GM12878 (cell line): Measurements from ENCODE around the gene F13B. TPM values are rescaled to one million over a fixed set of nuclear protein-coding genes. Genes with fewer than 3 reads are reported as not detected.

Source experiments
- ATAC-seq: fragments of 200-7000 bp; cut with Tn5 transposase; 3 replicates; pipeline ENCODE4 v1.9.1; 2020; ENCODE audit warnings: mild to moderate bottlenecking, moderate library complexity
- BruUV-seq: library from RNA; stranded (reverse); fragments of 400-500 nt; replicated peaks from 2 replicates; lab custom pipeline; 2021; lab: Mats Ljungman, UMichigan
- CTCF ChIA-PET: fragments of 300-600 bp; sonication (Branson Sonifier 250); formaldehyde crosslinking; extraction: SDS; loops from one replicate; lab custom pipeline; 2021; ENCODE audit warnings: inconsistent platforms; lab: Yijun Ruan, JAX
- POLR2A ChIA-PET: fragments of 350-600 bp; formaldehyde crosslinking; extraction: SDS; loops from one replicate; lab custom pipeline; 2021; ENCODE audit warnings: inconsistent platforms; lab: Charles Lee
- RAD21 ChIA-PET: fragments of 300-600 bp; sonication (Branson Sonifier 250); formaldehyde crosslinking; loops from one replicate; lab custom pipeline; 2023; ENCODE audit warnings: antibody characterized with exemption; ENCODE audit not compliant: unreplicated experiment; lab: Charles Lee
- SMC1A ChIA-PET: fragments of 300-600 bp; sonication (Branson Sonifier 250); formaldehyde crosslinking; loops from one replicate; lab custom pipeline; 2023; ENCODE audit not compliant: unreplicated experiment, uncharacterized antibody; lab: Charles Lee
- DNase-seq: peaks from one replicate; pipeline ENCODE4 v3.0.0-alpha.2; 2011; ENCODE audit warnings: low read depth, low spot score
- FAIRE-seq: peaks from 3 replicates; lab custom pipeline; 2011; peaks lifted over from hg19 to GRCh38; lab: Jason Lieb, UNC
- H2AFZ ChIP-seq: 2 replicates; pipeline ENCODE4 v1.6.0; 2011; ENCODE audit warnings: low read depth, low read length, control low read depth; ENCODE audit not compliant: control insufficient read depth
- H3K27ac ChIP-seq: 2 replicates; pipeline ENCODE4 v1.5.1; 2011; ENCODE audit warnings: control low read depth; ENCODE audit not compliant: control insufficient read depth, insufficient read depth
- H3K27me3 ChIP-seq, 2 experiments: replicated peaks in 1 of 2; 2 replicates each; pipeline versions ENCODE4 v1.6.0 to v1.6.1; 2011; ENCODE audit warnings: low read length in 1 of 2; ENCODE audit not compliant: control insufficient read depth in 2 of 2, insufficient read depth in 2 of 2
- H3K36me3 ChIP-seq, 2 experiments: 2 replicates each; pipeline ENCODE4 v1.5.1; 2011; ENCODE audit warnings: low read length in 1 of 2; ENCODE audit not compliant: control insufficient read depth in 2 of 2, insufficient read depth in 2 of 2
- H3K4me1 ChIP-seq: 2 replicates; pipeline ENCODE4 v1.6.1; 2011; ENCODE audit warnings: mild to moderate bottlenecking, low read length, moderate library complexity, mixed read lengths; ENCODE audit not compliant: control insufficient read depth, insufficient read depth
- H3K4me2 ChIP-seq: 2 replicates; pipeline ENCODE4 v1.6.0; 2011; ENCODE audit warnings: control low read depth; ENCODE audit not compliant: control insufficient read depth, insufficient read depth
- H3K4me3 ChIP-seq: fragments of 200-600 bp; sonication (generic); 2 replicates; pipeline ENCODE4 v1.5.1; 2016
- H3K79me2 ChIP-seq: 2 replicates; pipeline ENCODE4 v1.6.0; 2011; ENCODE audit warnings: low read length; ENCODE audit not compliant: control insufficient read depth, insufficient read depth
- H3K9ac ChIP-seq: 2 replicates; pipeline ENCODE4 v1.8.0; 2011; ENCODE audit warnings: low read length, control low read depth, mixed read lengths; ENCODE audit not compliant: control insufficient read depth, insufficient read depth
- H3K9me3 ChIP-seq: replicated peaks from 3 replicates; pipeline ENCODE4 v1.5.1; 2011; ENCODE audit warnings: mild to moderate bottlenecking, low read length; ENCODE audit not compliant: control insufficient read depth, insufficient read depth
- H4K20me1 ChIP-seq: 2 replicates; pipeline ENCODE4 v1.6.0; 2011; ENCODE audit not compliant: control insufficient read depth, insufficient read depth
- CHD2 ChIP-seq: IDR thresholded peaks from 2 replicates; pipeline ENCODE4 v1.6.1; 2011; ENCODE audit warnings: low read depth, low read length, improper control_type of control experiment, borderline replicate concordance
- IKZF1 ChIP-seq: fragments of 450-650 bp; conservative IDR thresholded peaks from 2 replicates; pipeline ENCODE4 v1.6.1; 2017; ENCODE audit warnings: antibody characterized with exemption, mild to moderate bottlenecking
- IRF4 ChIP-seq: IDR thresholded peaks from 2 replicates; pipeline ENCODE4 v1.6.1; 2011; ENCODE audit warnings: low read depth, low read length
- PBX3 ChIP-seq: IDR thresholded peaks from 2 replicates; pipeline ENCODE4 v1.6.1; 2011; ENCODE audit warnings: mild to moderate bottlenecking, low read depth, low read length, moderate library complexity; ENCODE audit not compliant: insufficient replicate concordance
- REST ChIP-seq: IDR thresholded peaks from 2 replicates; pipeline ENCODE4 v1.6.1; 2012; ENCODE audit warnings: mild to moderate bottlenecking, low read depth, low read length
- SIN3A ChIP-seq: IDR thresholded peaks from 2 replicates; pipeline ENCODE4 v1.6.1; 2012; ENCODE audit warnings: low read depth, low read length, improper control_type of control experiment
- SP1 ChIP-seq: IDR thresholded peaks from one replicate; pipeline ENCODE4 v1.6.1; 2011; ENCODE audit warnings: low read depth, low read length
- ZNF274 ChIP-seq: IDR thresholded peaks from one replicate; pipeline ENCODE4 v1.8.0; 2011; ENCODE audit not compliant: insufficient read length, insufficient read depth
- in situ Hi-C: fragments of 300-500 bp; cut with MboI; formaldehyde crosslinking; loops from 9 replicates; pipeline ENCODE4 v1.14.3; 2018; ENCODE audit warnings: mixed read lengths
- intact Hi-C: fragments of 100-400 bp; cut with micrococcal nuclease; formaldehyde crosslinking; loops from one replicate; pipeline ENCODE4 v1.14.2; 2022; ENCODE audit not compliant: unreplicated experiment
- polyA plus RNA-seq, 11 experiments: library from polyadenylated mRNA; depleted of rRNA in 4 of 11; unstranded in 6 of 11; stranded (reverse) in 5 of 11; fragments of >200 nt; fragmentation: Nextera tagmentation in 4 of 11; fragmentation: Illumina TruSeq in 1 of 11; extraction: Ambion mirVana in 4 of 11; extraction: Trizol in 1 of 11; gene quantifications; 1 replicate in 1 of 11; 2 replicates in 10 of 11; pipeline versions ENCODE4 v1.2.1 to v1.2.3, GENCODE V29; 2011 to 2016; ENCODE audit warnings: inconsistent platforms in 2 of 11, missing spikeins in 2 of 11, low read depth in 1 of 11
- total RNA-seq, 4 experiments: library from RNA; depleted of rRNA in 3 of 4; stranded (reverse); fragments of >200 nt in 3 of 4; fragmentation: Illumina TruSeq in 1 of 4; extraction: Trizol in 1 of 4; gene quantifications; 2 replicates each; pipeline versions ENCODE4 v1.2.1 to v1.2.3, GENCODE V29; 2013 to 2021

The F13B gene
- total and polyA plus RNA-seq, 10 of the 15 experiments (the other 5 are each of a cell fraction or from before 2014, with no cell fraction given): 0.06 TPM; not detected in 9

GRCh38 chr1:197029749-197030148, 37.3 kb downstream of the F13B start:
- BruUV-seq: no TSS peak
- Histone ChIP-seq H3K79me2 (no peaks in the 10 kb centered on the region), H3K27ac (no peak overlapping the region), H3K36me3 (no peaks in the 10 kb centered on the region), H3K4me1 (no peaks in the 10 kb centered on the region), H3K27me3 (no peaks in the 10 kb centered on the region), H3K4me2 (no peak overlapping the region), H2AFZ (no peak overlapping the region), H4K20me1 (no peaks in the 10 kb centered on the region), H3K9ac (no peak overlapping the region), H3K9me3 (no peaks in the 10 kb centered on the region), H3K4me3 (no peak overlapping the region)
- in situ Hi-C loops: no loop called here
- ChIA-PET POLR2A (no interaction called here), SMC1A (no interaction called here), CTCF (no interaction called here), RAD21 (no interaction called here)
- no peak for TF ChIP-seq IRF4
- no peak for TF ChIP-seq CHD2
- TF ChIP-seq PBX3: no peak
- TF ChIP-seq IKZF1: no peak
- no peak for TF ChIP-seq ZNF274
- TF ChIP-seq SIN3A: no peak
- no peak for TF ChIP-seq SP1
- no peak for TF ChIP-seq REST
- ATAC-seq (no peak), DNase-seq (no peak), FAIRE-seq (no peak)
- intact Hi-C loops: no loop called here
